Astrocyte (in vitro differentiated cells and primary cell): ENCODE measurements around the gene PCYOX1L. TPM values are rescaled to one million over a fixed set of nuclear protein-coding genes. Genes with fewer than 3 reads are reported as not detected.

Source experiments
- DNase-seq: peaks from one replicate; pipeline ENCODE4 v3.0.0-alpha.2; 2010; ENCODE audit warnings: low read depth
- FAIRE-seq: peaks from 2 replicates; lab custom pipeline; 2011; peaks lifted over from hg19 to GRCh38; lab: Jason Lieb, UNC
- H2AFZ ChIP-seq: 2 replicates; pipeline ENCODE4 v1.6.0; 2012; ENCODE audit warnings: low read depth, low read length, inconsistent platforms
- H3K27ac ChIP-seq: 2 replicates; pipeline ENCODE4 v1.5.1; 2011; ENCODE audit warnings: low read depth, low read length, inconsistent platforms
- H3K27me3 ChIP-seq: 2 replicates; pipeline ENCODE4 v1.6.0; 2011; ENCODE audit warnings: low read length, inconsistent platforms; ENCODE audit not compliant: insufficient read depth
- H3K36me3 ChIP-seq: 2 replicates; pipeline ENCODE4 v1.5.1; 2011; ENCODE audit warnings: low read length, inconsistent platforms; ENCODE audit not compliant: insufficient read depth
- H3K4me1 ChIP-seq: 2 replicates; pipeline ENCODE4 v1.5.1; 2011; ENCODE audit warnings: low read length, inconsistent platforms; ENCODE audit not compliant: insufficient read depth
- H3K4me2 ChIP-seq: 2 replicates; pipeline ENCODE4 v1.6.0; 2012; ENCODE audit warnings: low read length, inconsistent platforms
- H3K4me3 ChIP-seq: 2 replicates; pipeline ENCODE4 v1.5.1; 2011; ENCODE audit warnings: low read depth, mild to moderate bottlenecking, low read length, inconsistent platforms; ENCODE audit not compliant: insufficient read depth
- H3K79me2 ChIP-seq: 2 replicates; pipeline ENCODE4 v1.6.0; 2012; ENCODE audit warnings: mild to moderate bottlenecking, low read length, inconsistent platforms; ENCODE audit not compliant: insufficient read depth
- H3K9ac ChIP-seq: 2 replicates; pipeline ENCODE4 v1.6.0; 2012; ENCODE audit warnings: mild to moderate bottlenecking, low read length, inconsistent platforms
- H3K9me3 ChIP-seq: 2 replicates; pipeline ENCODE4 v1.5.1; 2012; ENCODE audit warnings: low read depth, mild to moderate bottlenecking, low read length, inconsistent platforms; ENCODE audit not compliant: insufficient read depth
- H4K20me1 ChIP-seq: 2 replicates; pipeline ENCODE4 v1.6.0; 2012; ENCODE audit warnings: low read length, inconsistent platforms; ENCODE audit not compliant: insufficient read depth
- H3K27ac Mint-ChIP-seq: one replicate; pipeline ENCODE4 v1.8.0; 2021; ENCODE audit warnings: mild to moderate bottlenecking, mixed read lengths; ENCODE audit not compliant: unreplicated experiment
- H3K27me3 Mint-ChIP-seq: one replicate; pipeline ENCODE4 v1.8.0; 2021; ENCODE audit warnings: low read depth, mixed read lengths; ENCODE audit not compliant: unreplicated experiment
- H3K36me3 Mint-ChIP-seq: one replicate; pipeline ENCODE4 v1.8.0; 2021; ENCODE audit warnings: low read depth, mixed read lengths; ENCODE audit not compliant: unreplicated experiment
- H3K4me1 Mint-ChIP-seq: one replicate; pipeline ENCODE4 v1.8.0; 2021; ENCODE audit warnings: low read depth, mixed read lengths; ENCODE audit not compliant: unreplicated experiment
- H3K4me3 Mint-ChIP-seq: one replicate; pipeline ENCODE4 v1.8.0; 2021; ENCODE audit warnings: mild to moderate bottlenecking, moderate library complexity, mixed read lengths; ENCODE audit not compliant: unreplicated experiment
- H3K9me3 Mint-ChIP-seq: one replicate; pipeline ENCODE4 v1.8.0; 2021; ENCODE audit warnings: mild to moderate bottlenecking, mixed read lengths; ENCODE audit not compliant: unreplicated experiment
- CTCF ChIP-seq: IDR thresholded peaks from 2 replicates; pipeline ENCODE4 v1.5.1; 2011; ENCODE audit warnings: low read depth, mild to moderate bottlenecking, inconsistent platforms, low read length, moderate library complexity; ENCODE audit not compliant: insufficient read depth
- EZH2 ChIP-seq: IDR thresholded peaks from 2 replicates; pipeline ENCODE4 v1.6.1; 2012; ENCODE audit warnings: mild to moderate bottlenecking, low read length, inconsistent platforms; ENCODE audit not compliant: insufficient read depth
- total RNA-seq: library from RNA; stranded (reverse); gene quantifications from 2 replicates; pipeline ENCODE4 v1.2.1, GENCODE V29; 2021

The PCYOX1L gene
- total RNA-seq, 1 donor from 2014 or later, result 16.6 TPM

- H3K27me3 ChIP-seq, result no peaks in the 10 kb centered on the region
- Mint-ChIP-seq H3K27me3 (no peaks in the 10 kb centered on the region), H3K4me3 (no peak overlapping the region), H3K36me3 (peaks cover 19% of the 10 kb centered on the region), H3K4me1 (peaks cover 4% of the 10 kb centered on the region), H3K27ac (no peak overlapping the region), H3K9me3 (no peaks in the 10 kb centered on the region)
- no peak overlapping the region for H3K27ac ChIP-seq
- H3K36me3 ChIP-seq, result peaks cover 27% of the 10 kb centered on the region
- H3K4me1 ChIP-seq, result peaks cover 5% of the 10 kb centered on the region
- H3K9ac ChIP-seq, result no peak overlapping the region
- no peak overlapping the region for H3K4me3 ChIP-seq
- no peak overlapping the region for H3K4me2 ChIP-seq
- no peaks in the 10 kb centered on the region for H3K9me3 ChIP-seq
- FAIRE-seq, result no peak
- no peak for DNase-seq
- TF ChIP-seq EZH2, result no peak
- no peak for TF ChIP-seq CTCF
- H3K79me2 ChIP-seq, result peaks cover 2% of the 10 kb centered on the region
- H2AFZ ChIP-seq, result no peak overlapping the region
- peaks cover 13% of the 10 kb centered on the region for H4K20me1 ChIP-seq
Observed at GRCh38 chr5:149355688-149356087, 2.2 kb upstream of the PCYOX1L start.

- Histone ChIP-seq H3K79me2 (peaks cover 2% of the 10 kb centered on the region), H4K20me1 (peaks cover 13% of the 10 kb centered on the region), H3K27ac (no peak overlapping the region), H3K36me3 (peaks cover 21% of the 10 kb centered on the region), H3K9me3 (no peaks in the 10 kb centered on the region), H3K4me2 (no peak overlapping the region), H3K4me1 (peaks cover 5% of the 10 kb centered on the region), H3K4me3 (no peak overlapping the region), H3K9ac (no peak overlapping the region), H2AFZ (no peak overlapping the region), H3K27me3 (no peaks in the 10 kb centered on the region)
- Mint-ChIP-seq H3K4me1 (peaks cover 4% of the 10 kb centered on the region), H3K4me3 (no peak overlapping the region), H3K9me3 (no peaks in the 10 kb centered on the region), H3K27me3 (no peaks in the 10 kb centered on the region), H3K27ac (no peak overlapping the region), H3K36me3 (peaks cover 15% of the 10 kb centered on the region)
- DNase-seq (no peak), FAIRE-seq (no peak)
- TF ChIP-seq CTCF, result no peak
- no peak for TF ChIP-seq EZH2
Observed at GRCh38 chr5:149356391-149356790, 1.5 kb upstream of the PCYOX1L start.

GRCh38 chr5:149358294-149358651 lies 427 bp downstream of the PCYOX1L start:
- no peak for FAIRE-seq
- no peaks in the 10 kb centered on the region for H3K9me3 Mint-ChIP-seq
- no peak for DNase-seq
- Histone ChIP-seq H3K9me3 (no peaks in the 10 kb centered on the region), H3K4me2 (peak overlapping the region; percentile 92), H3K27ac (peak overlapping the region; percentile 38), H3K27me3 (no peaks in the 10 kb centered on the region), H3K36me3 (peaks cover 5% of the 10 kb centered on the region), H3K4me3 (peak overlapping the region; percentile 63), H3K79me2 (no peaks in the 10 kb centered on the region), H2AFZ (peak overlapping the region; percentile 87), H3K4me1 (peaks cover 5% of the 10 kb centered on the region), H4K20me1 (peaks cover 13% of the 10 kb centered on the region), H3K9ac (peak overlapping the region; percentile 81)
- H3K36me3 Mint-ChIP-seq, result peaks cover 9% of the 10 kb centered on the region
- peak overlapping the region; percentile 93 for H3K4me3 Mint-ChIP-seq
- peak overlapping the region; percentile 64 for H3K27ac Mint-ChIP-seq
- H3K4me1 Mint-ChIP-seq, result peaks cover 3% of the 10 kb centered on the region
- no peaks in the 10 kb centered on the region for H3K27me3 Mint-ChIP-seq
- TF ChIP-seq EZH2, result no peak
